Measurements from ENCODE around the gene TM4SF4. TPM values are rescaled to one million over a fixed set of nuclear protein-coding genes. Genes with fewer than 3 reads are reported as not detected.
"Not testable (repeated sequence)": the region's sequence is repeated elsewhere in the genome, so short reads cannot be mapped to it uniquely, and the experiment has no call there.

TM4SF4 gene
- total RNA-seq, 3 donors from 2014 or later: 0.14 to 7.1 TPM; not detected in 1

DNA sequence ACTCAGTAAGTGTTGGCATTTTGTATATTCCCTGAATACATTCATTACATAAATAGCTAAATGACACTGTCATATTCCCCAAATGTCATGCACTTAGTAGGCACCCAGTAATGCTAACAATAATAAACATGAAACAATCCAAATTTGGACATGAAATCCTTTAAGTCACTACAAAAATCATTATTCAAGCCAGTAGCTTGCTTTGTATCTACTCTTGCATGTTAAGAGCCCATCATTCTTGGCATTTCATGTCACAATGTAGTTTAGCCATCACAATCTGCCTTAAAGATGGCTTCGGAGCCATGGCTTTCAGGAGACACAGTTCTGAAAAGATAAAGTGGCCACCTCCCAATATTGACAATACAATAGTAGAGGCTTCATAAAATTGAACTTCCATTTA, 32.9 kb upstream of the TM4SF4 start:
- Histone ChIP-seq H3K36me3 (ENCODE audit: low read depth) (no peaks in the 10 kb centered on the region), H3K4me3 (no peak overlapping the region), H3K9me3 (no peaks in the 10 kb centered on the region), H3K4me1 (ENCODE audit: low read depth) (no peaks in the 10 kb centered on the region)
- ATAC-seq: no peak
- DNase-seq: no peak
- TF ChIP-seq, protein P1, sequence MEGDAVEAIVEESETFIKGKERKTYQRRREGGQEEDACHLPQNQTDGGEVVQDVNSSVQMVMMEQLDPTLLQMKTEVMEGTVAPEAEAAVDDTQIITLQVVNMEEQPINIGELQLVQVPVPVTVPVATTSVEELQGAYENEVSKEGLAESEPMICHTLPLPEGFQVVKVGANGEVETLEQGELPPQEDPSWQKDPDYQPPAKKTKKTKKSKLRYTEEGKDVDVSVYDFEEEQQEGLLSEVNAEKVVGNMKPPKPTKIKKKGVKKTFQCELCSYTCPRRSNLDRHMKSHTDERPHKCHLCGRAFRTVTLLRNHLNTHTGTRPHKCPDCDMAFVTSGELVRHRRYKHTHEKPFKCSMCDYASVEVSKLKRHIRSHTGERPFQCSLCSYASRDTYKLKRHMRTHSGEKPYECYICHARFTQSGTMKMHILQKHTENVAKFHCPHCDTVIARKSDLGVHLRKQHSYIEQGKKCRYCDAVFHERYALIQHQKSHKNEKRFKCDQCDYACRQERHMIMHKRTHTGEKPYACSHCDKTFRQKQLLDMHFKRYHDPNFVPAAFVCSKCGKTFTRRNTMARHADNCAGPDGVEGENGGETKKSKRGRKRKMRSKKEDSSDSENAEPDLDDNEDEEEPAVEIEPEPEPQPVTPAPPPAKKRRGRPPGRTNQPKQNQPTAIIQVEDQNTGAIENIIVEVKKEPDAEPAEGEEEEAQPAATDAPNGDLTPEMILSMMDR (IDR thresholded peaks at IDR 0.05): no peak
- intact Hi-C loops (cut with DNase I, micrococcal nuclease): no loop called here

DNA sequence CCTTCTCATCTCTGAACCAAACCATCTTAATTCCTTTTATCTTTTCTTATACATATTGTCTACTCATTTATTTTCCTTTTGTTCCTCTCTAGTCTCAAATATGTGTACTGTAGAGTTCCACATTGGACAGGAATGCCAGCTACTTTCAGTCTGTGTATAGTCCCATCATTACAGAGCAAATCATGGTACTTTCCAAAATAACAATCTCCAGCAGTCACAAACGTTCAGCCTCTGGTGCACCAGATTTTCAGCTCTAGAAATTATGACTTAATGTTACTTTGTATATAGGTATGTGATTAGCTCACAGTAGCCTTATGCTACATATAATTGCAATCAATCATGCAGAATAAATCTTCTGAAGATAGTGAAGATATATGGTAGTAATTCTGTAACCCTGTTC, 32.5 kb upstream of the TM4SF4 start:
- Histone ChIP-seq H3K4me1 (ENCODE audit: low read depth) (no peaks in the 10 kb centered on the region), H3K36me3 (ENCODE audit: low read depth) (no peaks in the 10 kb centered on the region), H3K4me3 (no peak overlapping the region), H3K9me3 (no peaks in the 10 kb centered on the region)
- intact Hi-C loops (cut with DNase I, micrococcal nuclease): no loop called here
- TF ChIP-seq, protein P1 (IDR thresholded peaks at IDR 0.05): no peak
- DNase-seq: no peak
- no peak for ATAC-seq

DNA sequence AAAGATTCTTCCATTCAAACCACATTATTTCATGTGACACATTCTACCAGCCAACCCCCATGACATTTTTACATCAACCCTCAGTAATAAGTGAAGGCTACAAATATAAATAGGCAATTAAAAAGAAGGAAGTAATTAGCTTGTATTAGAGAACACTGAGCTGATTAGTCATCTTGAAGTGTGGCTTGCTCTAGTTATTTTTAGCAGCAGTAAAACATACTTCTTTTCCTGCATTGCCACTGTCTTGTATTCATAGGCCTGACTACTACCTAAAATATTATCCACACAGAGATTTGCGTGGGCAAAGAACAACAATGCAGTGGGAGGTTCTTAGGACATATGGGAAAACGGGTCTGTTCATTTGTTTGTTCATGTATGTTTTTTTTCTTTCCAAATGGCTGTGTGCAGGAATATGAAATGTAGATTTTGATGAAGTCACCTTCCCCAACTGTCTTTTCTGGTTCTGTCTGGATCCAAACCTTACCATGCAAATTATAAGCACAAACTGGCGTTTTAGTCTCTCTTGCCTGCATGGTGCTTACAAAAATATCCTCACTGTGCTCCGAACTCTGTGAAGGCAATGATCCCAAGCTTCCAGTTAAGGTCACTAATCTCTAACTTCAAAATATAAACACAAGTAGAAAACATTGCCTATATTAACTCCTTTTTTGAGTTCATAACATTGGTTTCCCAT, 31.5 kb upstream of the TM4SF4 start:
- no peak for ATAC-seq
- Histone ChIP-seq H3K36me3 (ENCODE audit: low read depth) (no peaks in the 10 kb centered on the region), H3K9me3 (no peaks in the 10 kb centered on the region), H3K4me3 (no peak overlapping the region), H3K4me1 (ENCODE audit: low read depth) (no peaks in the 10 kb centered on the region)
- no peak for DNase-seq
- intact Hi-C loops (cut with DNase I, micrococcal nuclease): no loop called here
- TF ChIP-seq, protein P1 (IDR thresholded peaks at IDR 0.05): no peak

DNA sequence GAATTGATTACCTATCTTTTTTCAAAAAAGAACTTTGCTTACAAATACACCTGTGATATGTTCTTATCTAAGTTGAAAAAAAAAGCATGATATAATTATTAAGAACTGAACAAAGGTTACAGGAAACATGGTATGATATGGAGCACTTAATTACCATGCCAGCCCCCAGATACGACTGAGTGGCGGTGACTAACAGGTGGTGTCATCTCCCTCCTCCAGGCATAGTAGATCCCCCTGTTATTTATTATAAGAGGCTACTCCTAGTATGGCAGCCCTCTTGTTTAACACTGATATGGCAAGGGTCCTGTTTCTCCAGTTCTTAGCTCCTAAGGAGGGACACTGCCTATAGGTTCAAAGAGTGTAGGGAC, 31.0 kb upstream of the TM4SF4 start:
- DNase-seq: no peak
- Histone ChIP-seq H3K4me3 (no peak overlapping the region), H3K4me1 (ENCODE audit: low read depth) (no peaks in the 10 kb centered on the region), H3K36me3 (ENCODE audit: low read depth) (no peaks in the 10 kb centered on the region), H3K9me3 (no peaks in the 10 kb centered on the region)
- TF ChIP-seq, protein P1 (IDR thresholded peaks at IDR 0.05): no peak
- ATAC-seq: no peak
- intact Hi-C loops (cut with DNase I, micrococcal nuclease): no loop called here

DNA sequence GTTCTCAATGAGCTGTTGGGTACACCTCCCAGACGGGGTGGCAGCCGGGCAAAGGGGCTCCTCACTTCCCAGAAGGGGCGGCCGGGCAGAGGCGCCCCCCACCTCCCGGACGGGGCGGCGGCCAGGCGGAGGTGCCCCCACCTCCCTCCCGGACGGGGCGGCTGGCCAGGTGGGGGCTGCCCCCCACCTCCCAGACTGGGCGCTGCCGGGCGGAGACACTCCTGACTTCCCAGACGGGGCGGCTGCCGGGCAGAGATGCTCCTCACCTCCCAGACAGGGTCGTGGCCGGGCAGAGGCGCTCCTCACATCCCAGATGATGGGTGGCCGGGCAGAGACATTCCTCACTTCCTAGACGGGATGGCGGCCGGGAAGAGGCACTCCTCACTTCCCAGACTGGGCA, 29.6 kb upstream of the TM4SF4 start:
- H3K36me3 ChIP-seq (ENCODE audit: low read depth); ATAC-seq; H3K9me3 ChIP-seq; H3K4me3 ChIP-seq; H3K4me1 ChIP-seq (ENCODE audit: low read depth); intact Hi-C loops (cut with DNase I, micrococcal nuclease); DNase-seq: not testable (repeated sequence)

DNA sequence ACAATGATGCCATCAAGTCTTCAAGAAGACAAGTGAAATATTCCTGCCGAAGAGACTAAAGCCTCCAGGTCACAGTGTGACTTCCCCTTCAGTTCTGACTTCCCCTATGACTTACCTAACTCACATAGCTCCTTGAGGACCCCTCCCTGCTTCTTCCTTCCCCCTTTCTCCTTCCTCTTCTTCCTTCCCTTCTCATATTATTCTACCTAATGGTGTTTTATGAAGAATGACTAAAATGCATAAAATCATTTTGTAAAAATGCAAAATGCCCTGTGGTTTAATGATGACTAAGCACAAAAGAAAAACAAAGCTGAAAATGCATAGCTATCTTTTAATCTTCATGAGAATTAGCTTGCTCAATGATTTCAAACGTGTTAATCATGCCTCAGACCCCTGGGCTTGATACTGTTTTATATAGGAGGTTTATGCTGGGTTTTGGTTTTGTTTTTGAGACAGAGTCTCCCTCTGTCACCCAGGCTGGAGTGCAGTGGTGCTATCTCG, 26.1 kb upstream of the TM4SF4 start:
- TF ChIP-seq, protein P1 (IDR thresholded peaks at IDR 0.05): no peak
- H3K4me1 ChIP-seq (ENCODE audit: low read depth): no peaks in the 10 kb centered on the region
- H3K36me3 ChIP-seq (ENCODE audit: low read depth): no peaks in the 10 kb centered on the region
- ATAC-seq (peak; percentile 17), DNase-seq (no peak)
- no peak overlapping the region for H3K4me3 ChIP-seq
- H3K9me3 ChIP-seq: peaks cover 12% of the 10 kb centered on the region
- intact Hi-C loops (cut with DNase I, micrococcal nuclease): no loop called here

All from mucosa of descending colon (tissue), 3 donors.